Measurements from ENCODE around the gene KLHL22. TPM values are rescaled to one million over a fixed set of nuclear protein-coding genes. Genes with fewer than 3 reads are reported as not detected.
"Not testable (repeated sequence)": the region's sequence is repeated elsewhere in the genome, so short reads cannot be mapped to it uniquely, and the experiment has no call there.

Gene KLHL22
- total RNA-seq, 1 donor from 2014 or later: 13.5 TPM

DNA sequence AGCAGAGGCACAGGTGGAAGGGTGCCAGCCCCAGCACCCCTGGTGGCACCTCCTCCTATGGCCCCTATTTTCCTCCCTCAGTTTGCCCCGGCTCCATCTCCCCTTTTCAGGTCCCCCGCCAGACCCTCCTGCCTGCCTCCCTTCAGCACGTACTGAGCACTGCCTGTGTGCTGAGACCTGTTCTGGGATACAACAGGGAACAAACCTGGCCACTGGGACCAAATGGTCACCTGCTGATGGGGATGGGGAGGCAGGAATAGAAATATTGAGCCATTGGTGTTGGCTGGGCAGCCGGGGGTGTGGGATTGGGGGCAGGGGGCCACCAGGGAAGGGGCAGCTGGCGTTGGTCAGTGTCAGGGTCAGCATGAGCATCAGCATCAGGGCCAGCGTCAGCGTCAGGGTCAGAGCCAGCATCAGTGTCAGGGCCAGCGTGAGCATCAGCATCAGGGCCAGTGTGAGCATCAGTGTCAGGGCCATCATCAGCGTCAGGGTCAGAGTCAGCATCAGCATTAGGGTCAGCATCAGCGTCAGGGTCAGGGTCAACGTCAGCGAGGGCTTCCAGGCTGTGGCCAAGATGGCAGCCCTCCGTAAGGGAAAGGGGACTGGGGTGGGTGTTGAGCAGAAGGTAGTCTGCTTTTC, 94.1 kb downstream of the KLHL22 start:
- intact Hi-C loops (cut with DNase I): no loop called here
- ATAC-seq (ENCODE audit: poor library complexity) (no peak), DNase-seq (no peak)

DNA sequence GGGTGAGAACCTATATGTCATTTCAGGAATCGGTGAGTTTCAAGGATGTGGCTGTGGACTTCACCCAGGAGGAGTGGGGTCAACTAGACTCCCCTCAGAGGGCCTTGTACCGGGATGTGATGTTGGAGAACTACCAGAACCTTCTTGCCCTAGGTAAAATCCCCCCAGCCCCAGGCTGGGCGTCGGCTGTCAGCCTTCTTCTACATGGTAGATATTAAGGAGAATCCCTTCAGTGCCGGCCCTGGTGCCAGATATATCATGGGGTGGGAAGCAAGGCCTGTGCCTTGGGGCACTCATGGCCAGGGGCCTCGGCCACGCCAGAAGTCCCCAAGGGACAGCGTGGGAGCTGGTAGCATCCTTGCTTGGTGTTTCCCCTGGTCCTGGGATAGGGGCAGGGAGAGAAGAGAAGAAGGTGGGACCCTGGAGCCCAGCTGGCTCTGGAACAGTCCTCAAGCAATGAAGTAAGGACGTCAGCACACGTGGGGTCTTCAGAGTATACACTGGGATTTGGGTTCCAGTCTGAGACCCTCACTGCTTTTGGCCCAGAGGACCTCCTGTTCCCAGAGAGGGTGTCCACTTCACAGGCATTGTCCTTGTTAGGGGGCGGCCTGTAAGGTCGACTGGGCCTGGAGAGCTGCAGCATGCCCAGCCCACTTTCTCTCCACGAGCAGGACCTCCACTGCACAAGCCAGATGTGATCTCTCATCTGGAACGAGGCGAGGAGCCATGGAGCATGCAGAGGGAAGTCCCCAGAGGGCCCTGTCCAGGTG, 94.8 kb downstream of the KLHL22 start:
- intact Hi-C loops (cut with DNase I): no loop called here
- ATAC-seq (ENCODE audit: poor library complexity) (no peak), DNase-seq (no peak)

DNA sequence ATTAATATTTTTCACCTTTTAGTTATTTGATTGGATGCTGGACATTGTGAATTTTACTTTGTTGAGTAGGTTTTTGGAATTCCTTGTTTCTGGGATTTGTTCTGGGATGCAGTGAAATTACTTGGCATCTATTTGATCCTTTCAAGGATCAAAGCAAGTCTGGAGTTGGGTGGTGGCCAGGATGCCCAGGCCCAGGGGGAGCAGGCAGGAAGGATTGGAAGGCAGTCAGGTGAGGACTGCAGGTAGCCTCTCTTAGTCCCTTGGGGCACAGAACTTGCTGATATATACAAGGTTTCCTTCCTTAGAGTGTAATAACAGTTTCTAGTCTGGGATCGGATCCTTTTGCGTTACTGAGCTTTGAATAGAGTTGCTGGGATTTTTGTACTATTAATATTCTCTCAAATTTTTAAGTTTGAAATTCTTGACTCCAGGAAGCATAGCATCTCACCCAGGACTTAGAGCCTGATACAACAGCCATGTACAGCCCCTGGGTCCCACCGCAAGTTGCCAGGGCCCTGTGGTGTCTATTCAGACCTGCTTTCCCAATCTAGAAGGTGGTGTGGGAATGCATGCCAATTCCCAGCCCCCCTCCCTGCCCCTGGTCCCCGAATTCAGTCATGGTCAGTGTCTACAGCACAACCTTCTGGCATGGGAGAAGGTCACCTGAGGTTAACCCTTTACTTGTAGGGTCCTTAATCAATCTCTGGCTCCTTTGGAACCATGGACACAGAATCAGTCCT, 95.6 kb downstream of the KLHL22 start:
- intact Hi-C loops (cut with DNase I): no loop called here
- no peak for DNase-seq

DNA sequence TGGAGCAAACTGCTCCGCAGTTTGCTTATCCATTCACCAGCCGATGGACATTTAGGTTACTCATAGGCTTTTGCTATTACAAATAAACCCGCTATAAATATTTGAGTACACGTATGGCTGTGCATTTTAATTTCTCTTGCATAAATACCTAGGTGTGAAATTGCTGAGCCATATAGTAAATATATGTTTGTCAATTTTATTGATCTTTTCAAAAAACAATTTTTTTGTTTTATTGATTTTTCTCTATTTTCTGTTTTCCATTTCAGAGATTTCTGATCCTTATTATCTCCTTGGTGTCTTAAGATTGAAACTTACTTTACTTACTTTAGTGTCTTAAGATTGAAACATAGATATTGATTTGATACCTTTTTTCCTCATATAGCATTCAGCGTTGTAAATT, 97.2 kb downstream of the KLHL22 start:
- DNase-seq (no peak), ATAC-seq (ENCODE audit: poor library complexity) (no peak)
- intact Hi-C loops (cut with DNase I): no loop called here

More for the DNA sequence above, 95.6 kb downstream of the KLHL22 start:
- no peak for ATAC-seq (ENCODE audit: poor library complexity)

DNA sequence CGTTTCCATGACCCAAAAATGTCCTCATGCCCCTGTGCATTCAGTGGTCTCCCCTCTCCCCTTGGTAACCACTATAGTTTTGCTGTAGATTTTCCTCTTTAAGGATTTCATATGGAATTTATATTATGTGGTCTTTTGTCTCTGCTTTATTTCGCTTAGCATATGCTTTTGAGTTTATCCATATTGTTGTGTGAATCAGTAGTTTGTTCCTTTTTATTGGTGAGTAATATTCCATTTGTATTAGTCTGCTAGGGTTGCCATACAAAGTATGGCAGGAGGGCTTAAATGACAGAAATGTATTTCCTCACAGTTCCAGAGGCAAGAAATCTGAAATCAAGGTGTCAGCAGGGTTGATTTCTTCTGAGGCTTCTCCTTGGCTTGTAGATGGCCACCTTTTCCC, 98.1 kb downstream of the KLHL22 start:
- ATAC-seq (ENCODE audit: poor library complexity) (no peak), DNase-seq (no peak)
- intact Hi-C loops (cut with DNase I): no loop called here

DNA sequence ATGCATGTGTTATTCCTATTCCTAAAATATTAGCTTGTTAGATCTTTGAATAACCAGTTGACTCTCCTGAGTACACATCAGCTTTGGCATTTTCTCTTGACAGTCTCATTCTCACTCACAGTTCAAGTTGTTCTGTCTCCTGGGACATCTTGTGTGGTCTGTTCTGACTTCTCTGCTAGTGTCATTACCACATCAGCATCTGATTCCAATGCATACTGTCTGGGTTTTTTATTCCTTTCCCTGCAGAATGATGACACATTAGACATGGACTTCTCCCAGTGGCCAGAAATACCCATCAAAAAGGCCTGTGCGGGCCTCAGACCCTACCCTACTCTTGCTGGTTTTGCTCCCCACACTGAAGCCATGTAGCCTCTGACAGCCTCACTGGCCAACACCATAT, 99.0 kb downstream of the KLHL22 start:
- no peak for ATAC-seq (ENCODE audit: poor library complexity)
- DNase-seq: no peak
- intact Hi-C loops (cut with DNase I): no loop called here

DNA sequence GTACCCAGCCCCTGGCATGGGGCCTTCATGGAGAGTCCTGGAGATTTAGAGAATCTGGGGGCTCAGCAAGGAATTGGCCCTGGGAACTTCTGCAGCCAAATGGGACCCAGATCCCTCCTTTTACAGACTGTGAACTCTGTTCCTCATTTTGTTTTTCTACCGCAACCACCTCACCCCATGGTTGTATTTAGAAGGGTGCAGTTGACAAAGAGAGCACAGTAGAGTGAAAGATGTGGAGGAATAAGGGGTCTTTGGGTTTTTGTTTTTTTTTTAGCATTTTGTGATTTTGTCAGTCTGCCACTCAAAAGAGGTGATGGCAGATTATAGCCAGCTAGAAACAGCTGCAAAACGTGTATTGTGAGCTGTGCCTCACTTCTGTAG, 99.7 kb downstream of the KLHL22 start:
- ATAC-seq (ENCODE audit: poor library complexity) (no peak), DNase-seq (no peak)
- intact Hi-C loops (cut with DNase I): no loop called here

DNA sequence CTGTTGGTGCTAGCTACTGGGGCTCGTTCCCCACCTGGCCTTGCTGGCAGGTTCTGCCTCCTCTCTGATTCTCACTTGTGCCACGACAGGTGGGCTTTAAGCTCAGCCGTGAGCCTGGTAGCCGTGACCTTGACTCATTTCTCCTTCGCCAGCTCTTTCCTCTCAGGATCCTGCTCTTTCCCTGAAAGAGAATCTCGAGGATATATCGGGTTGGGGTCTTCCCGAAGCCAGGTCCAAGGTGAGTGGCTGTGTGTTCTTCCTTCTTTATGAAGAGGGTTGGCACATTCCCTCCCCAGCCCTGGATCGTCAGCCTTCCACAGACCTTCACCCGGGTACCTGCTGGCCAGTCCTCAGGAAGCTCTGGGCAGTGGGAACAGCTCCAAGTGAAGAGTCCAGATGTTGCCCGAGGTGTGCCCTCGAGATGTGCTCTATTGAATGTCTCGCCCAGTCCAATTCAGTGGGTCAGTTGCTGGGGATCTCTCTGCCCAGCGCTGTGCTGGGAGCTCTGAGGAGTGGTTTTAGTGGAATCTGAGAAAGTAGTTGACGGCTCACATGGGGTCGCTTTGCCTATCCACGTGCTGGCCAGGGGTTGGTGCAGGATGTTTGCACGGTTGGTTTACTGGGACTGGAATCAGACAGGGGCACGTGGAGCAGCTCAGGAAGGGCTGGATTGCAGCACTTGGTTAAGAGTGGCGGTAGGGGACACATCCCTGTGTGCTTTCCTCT, 100.3 kb downstream of the KLHL22 start:
- ATAC-seq (ENCODE audit: poor library complexity) (no peak), DNase-seq (no peak)
- intact Hi-C loops (cut with DNase I): no loop called here

DNA sequence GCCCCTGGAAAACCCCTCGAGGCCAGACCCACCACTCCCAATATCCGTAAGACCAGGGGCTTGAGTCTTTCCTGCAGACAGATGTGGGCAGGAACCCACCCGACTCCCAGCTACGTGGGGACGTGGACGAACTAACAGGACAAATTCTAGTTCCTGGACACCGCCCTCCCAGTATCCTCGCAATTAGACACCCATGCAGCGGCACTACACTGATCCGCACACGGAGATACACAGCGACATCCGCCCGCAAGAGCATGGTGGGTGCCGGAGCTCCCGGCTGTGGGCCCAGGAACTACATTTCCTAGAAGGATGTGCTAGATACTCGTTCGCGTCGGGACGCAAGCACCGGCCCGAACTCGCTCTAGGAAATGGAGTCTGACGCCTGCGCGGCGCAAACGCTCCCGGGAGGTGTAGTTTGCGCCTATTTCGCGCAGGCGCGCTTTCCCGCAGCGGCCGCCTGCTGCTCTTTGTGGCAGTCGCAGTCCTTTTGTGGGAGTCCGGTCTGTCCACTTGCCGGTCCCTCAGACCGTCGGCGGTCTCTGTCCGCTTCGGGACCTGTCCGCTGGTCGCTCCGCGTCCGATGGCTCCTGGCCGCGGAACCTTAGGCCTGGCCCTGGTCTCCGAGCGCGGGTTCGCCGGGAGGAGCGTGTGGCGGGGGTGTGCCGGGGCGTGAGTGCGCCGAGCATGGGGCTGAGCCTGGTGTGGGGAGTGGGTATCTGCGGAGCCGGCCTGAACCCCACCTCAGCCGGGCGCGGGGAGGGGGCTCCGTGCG, 101.7 kb downstream of the KLHL22 start, which contains the start of gene ZNF74:
ZNF74 (plus strand) TSS at position 447 of the 772 bp plus-strand sequence. CDS start 478 bp downstream, outside the sequence.
- DNase-seq: peak; percentile 95
- intact Hi-C loops (cut with DNase I): no loop called here
- ATAC-seq (ENCODE audit: poor library complexity): peak; percentile 99

DNA sequence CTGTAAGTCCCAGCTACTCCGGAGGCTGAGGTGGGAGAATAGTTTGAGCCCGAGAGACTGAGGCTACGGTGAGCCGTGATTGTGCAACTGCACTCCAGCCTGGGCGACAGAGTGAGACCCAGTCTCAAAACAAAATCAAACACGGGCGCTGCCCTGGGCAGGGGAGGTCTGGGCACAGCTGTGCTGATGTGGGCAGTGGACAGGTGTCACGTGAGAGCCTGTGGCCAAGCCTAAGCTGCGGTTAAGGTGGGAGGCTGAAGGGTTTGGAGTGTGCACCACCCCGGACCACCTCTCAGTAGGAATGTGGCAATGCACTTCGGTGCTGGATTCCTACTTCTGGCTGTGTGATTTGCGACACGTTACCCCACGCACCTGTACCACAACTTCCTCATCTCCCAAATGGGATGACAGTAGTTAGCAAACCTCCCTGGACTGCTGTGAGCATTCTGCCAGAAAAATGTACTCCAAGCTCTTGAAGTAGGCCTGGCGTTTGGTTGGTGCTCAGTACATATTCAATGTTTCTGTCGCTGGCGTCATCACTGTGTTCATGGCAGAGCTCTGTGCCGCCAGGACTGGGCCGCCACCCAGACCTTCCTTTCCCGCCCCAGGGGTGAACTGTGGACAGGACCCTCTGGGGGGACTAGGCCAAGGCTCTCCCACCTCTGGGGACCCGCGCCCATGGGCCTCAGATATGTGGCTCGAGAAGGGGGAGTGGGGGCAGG, 102.5 kb downstream of the KLHL22 start:
- DNase-seq (no peak), ATAC-seq (ENCODE audit: poor library complexity) (peak; percentile 4)
- intact Hi-C loops (cut with DNase I): no loop called here

DNA sequence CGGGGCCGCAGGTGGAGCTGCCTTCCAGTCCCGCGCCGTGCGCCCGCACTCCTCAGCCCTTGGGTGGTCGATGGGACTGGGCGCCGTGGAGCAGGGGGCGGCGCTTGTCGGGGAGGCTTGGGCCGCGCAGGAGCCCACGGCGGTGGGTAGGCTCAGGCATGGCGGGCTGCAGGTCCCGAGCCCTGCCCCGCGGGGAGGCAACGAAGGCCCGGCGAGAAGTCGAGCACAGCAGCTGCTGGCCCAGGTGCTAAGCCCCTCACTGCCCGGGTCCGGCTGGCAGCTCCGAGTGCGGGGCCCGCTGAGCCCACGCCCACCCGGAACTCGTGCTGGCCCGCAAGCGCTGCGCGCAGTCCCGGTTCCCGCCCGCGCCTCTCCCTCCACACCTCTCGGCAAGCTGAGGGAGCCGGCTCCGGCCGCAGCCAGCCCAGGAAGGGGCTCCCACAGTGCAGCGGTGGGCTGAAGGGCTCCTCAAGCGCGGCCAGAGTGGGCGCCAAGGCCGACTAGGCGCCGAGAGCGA, 103.2 kb downstream of the KLHL22 start:
- intact Hi-C loops (cut with DNase I); ATAC-seq (ENCODE audit: poor library complexity); DNase-seq: not testable (repeated sequence)

Other genes with a start within 250 kb of the KLHL22 start
- gene RTN4R, start 227.5 kb downstream of the KLHL22 start, total RNA-seq: 0.75 TPM
- gene DGCR6L, start 175.7 kb downstream of the KLHL22 start, total RNA-seq: 45.1 TPM
- 5.9 TPM for gene ZNF74, start 101.6 kb downstream of the KLHL22 start, total RNA-seq
- gene SCARF2, start 58.0 kb downstream of the KLHL22 start, total RNA-seq: 2.6 TPM
- 36.3 TPM for gene MED15, start 11.8 kb upstream of the KLHL22 start, total RNA-seq